PC-3 (cell line): ENCODE measurements around the gene GPD2. TPM values are rescaled to one million over a fixed set of nuclear protein-coding genes. Genes with fewer than 3 reads are reported as not detected.

Experiments
- ATAC-seq: fragments of 200-7000 bp; cut with Tn5 transposase; 2 replicates; pipeline ENCODE4 v1.9.1; 2020; ENCODE audit warnings: mild to moderate bottlenecking, moderate library complexity
- BruUV-seq: library from RNA; stranded (reverse); fragments of 400-500 nt; replicated peaks from 2 replicates; lab custom pipeline; 2021; lab: Mats Ljungman, UMichigan
- CTCF ChIA-PET: fragments of 300-600 bp; sonication (Branson Sonifier 250); formaldehyde crosslinking; loops from one replicate; lab custom pipeline; 2022; ENCODE audit warnings: antibody characterized with exemption; lab: Charles Lee
- POLR2A ChIA-PET: fragments of 300-600 bp; sonication (Branson Sonifier 250); formaldehyde crosslinking; loops from one replicate; lab custom pipeline; 2022; ENCODE audit warnings: antibody characterized with exemption; ENCODE audit not compliant: unreplicated experiment; lab: Charles Lee
- DNase-seq: peaks from one replicate; pipeline ENCODE4 v3.0.0-alpha.2; 2015
- H2AFZ ChIP-seq: fragments of 300-600 bp; sonication (generic); 2 replicates; pipeline ENCODE4 v1.6.0; 2016; ENCODE audit warnings: antibody characterized with exemption, low read length
- H3F3A ChIP-seq: fragments of 300-600 bp; sonication (generic); one replicate; pipeline ENCODE4 v1.6.0; 2017; ENCODE audit warnings: antibody characterized with exemption, low read length, control low read depth, mild to moderate bottlenecking; ENCODE audit not compliant: unreplicated experiment
- H3K27ac ChIP-seq: fragments of 300-600 bp; sonication (generic); 2 replicates; pipeline ENCODE4 v1.5.1; 2016; ENCODE audit warnings: mild to moderate bottlenecking, low read length
- H3K27me3 ChIP-seq: fragments of 300-600 bp; sonication (generic); 2 replicates; pipeline ENCODE4 v1.6.1; 2016; ENCODE audit warnings: low read length, mixed read lengths
- H3K36me3 ChIP-seq: fragments of 300-600 bp; sonication (generic); 2 replicates; pipeline ENCODE4 v1.6.1; 2016; ENCODE audit warnings: low read depth, mixed run types, low read length, mixed read lengths
- H3K4me1 ChIP-seq: fragments of 300-600 bp; sonication (generic); 2 replicates; pipeline ENCODE4 v1.5.1; 2016; ENCODE audit warnings: low read length; ENCODE audit not compliant: insufficient read depth
- H3K4me2 ChIP-seq: fragments of 300-600 bp; sonication (generic); 2 replicates; pipeline ENCODE4 v1.6.0; 2016; ENCODE audit warnings: low read length
- H3K4me3 ChIP-seq: fragments of 300-600 bp; sonication (generic); 2 replicates; pipeline ENCODE4 v1.5.1; 2016; ENCODE audit warnings: mild to moderate bottlenecking, low read length, mixed read lengths
- H3K79me2 ChIP-seq: fragments of 300-600 bp; sonication (generic); 2 replicates; pipeline ENCODE4 v1.6.1; 2017; ENCODE audit warnings: low read length, mixed read lengths
- H3K9ac ChIP-seq: fragments of 300-600 bp; sonication (generic); 2 replicates; pipeline ENCODE4 v1.6.0; 2016; ENCODE audit warnings: mild to moderate bottlenecking, low read length
- H3K9me2 ChIP-seq: fragments of 300-600 bp; sonication (generic); replicated peaks from 2 replicates; pipeline ENCODE4 v1.6.1; 2016; ENCODE audit warnings: mixed run types, low read length, mixed read lengths
- H3K9me3 ChIP-seq: fragments of 300-600 bp; sonication (generic); 2 replicates; pipeline ENCODE4 v1.6.1; 2016; ENCODE audit warnings: low read length, mixed read lengths
- H4K20me1 ChIP-seq: fragments of 300-600 bp; sonication (generic); 2 replicates; pipeline ENCODE4 v1.6.1; 2016; ENCODE audit warnings: low read length, mixed read lengths
- EZH2 ChIP-seq: fragments of 300-600 bp; sonication (generic); IDR thresholded peaks from one replicate; pipeline ENCODE4 v1.6.1; 2017; ENCODE audit warnings: antibody characterized with exemption, mild to moderate bottlenecking, low read length; ENCODE audit not compliant: unreplicated experiment
- EZH2phosphoT487 ChIP-seq: fragments of 300-600 bp; sonication (generic); IDR thresholded peaks from 2 replicates; pipeline ENCODE4 v1.6.1; 2018; ENCODE audit warnings: mild to moderate bottlenecking, antibody characterized with exemption, low read length, borderline replicate concordance
- intact Hi-C: fragments of 100-400 bp; cut with micrococcal nuclease; formaldehyde crosslinking; loops from 2 replicates; pipeline ENCODE4 v1.9.0; 2023
- total RNA-seq: library from RNA; depleted of rRNA; stranded (reverse); fragments of >200 nt; gene quantifications from 2 replicates; pipeline ENCODE4 v1.2.3, GENCODE V29; 2014
- TF ChIP-seq, protein P1 (sequence below): fragments of 300-600 bp; sonication (generic); conservative IDR thresholded peaks from 2 replicates; pipeline ENCODE4 v1.5.1; 2017; ENCODE audit warnings: antibody characterized with exemption, low read depth, mild to moderate bottlenecking, low read length

GPD2 gene
- total RNA-seq, 1 experiment from 2014 or later = 107 TPM

DNA sequence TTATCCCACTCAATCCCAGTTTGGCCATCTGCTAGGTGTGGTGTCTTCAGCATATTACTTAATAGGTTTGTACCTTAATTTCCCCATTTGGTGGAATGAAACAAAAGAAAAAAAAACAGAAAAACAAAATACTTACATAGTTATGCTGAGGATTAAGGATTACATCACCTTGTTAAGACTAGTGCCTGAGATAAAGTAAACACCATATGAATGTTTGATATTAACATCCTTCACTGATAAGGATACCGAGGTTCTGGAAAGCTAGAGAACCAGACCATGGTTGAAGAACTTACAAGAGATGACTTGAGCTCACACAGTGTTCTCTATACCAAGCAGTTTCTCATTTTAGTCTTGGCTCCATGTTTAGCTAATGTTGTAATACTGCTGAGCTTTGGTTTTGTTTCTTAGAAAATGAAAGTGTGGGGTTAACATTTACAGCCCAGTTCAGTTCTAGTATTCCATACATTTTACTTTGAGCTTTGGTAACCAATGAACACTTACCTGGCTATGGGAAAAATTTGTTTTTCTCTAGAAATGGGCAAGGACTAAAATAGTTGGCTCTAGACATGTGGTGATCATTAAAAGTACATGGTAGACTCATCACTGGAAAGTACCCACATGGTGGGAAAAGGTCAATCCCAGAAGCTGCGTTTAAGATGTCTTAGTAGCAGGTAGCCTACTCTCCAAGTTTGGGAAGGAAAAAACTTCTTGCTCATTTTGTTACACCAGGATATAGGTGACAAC lies 5.8 kb upstream of the GPD2 start:
- peak overlapping the region; percentile 54 for H3K4me2 ChIP-seq
- POLR2A ChIA-PET = no interaction called here

DNA sequence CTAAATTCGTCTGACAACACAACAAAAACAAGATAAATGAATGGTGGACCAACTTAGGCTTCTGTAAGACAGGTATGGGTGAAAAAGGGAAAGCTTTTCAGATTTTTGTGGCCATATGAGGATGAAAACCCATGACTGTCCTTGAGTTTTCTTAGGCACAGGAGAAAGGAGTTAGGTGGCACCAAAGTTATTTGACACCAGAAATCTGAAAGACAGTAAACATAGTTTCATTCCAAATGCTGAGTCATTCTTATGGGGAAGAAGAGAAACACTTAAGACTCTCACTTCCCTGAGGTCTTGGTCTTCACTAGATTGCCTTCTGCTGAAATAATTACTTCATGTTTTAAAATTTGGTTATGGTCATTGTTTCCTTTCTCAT lies 5.2 kb upstream of the GPD2 start:
- ATAC-seq (peak; percentile 57), DNase-seq (peak; percentile 90)
- Histone ChIP-seq H3K4me3 (peak overlapping the region; percentile 13; the same call in 1 of the 2 replicates), H3F3A (no peaks in the 10 kb centered on the region), H3K9me2 (no peaks in the 10 kb centered on the region), H3K79me2 (no peaks in the 10 kb centered on the region), H3K4me2 (peak overlapping the region; percentile 54), H3K9ac (peak overlapping the region; percentile 13), H3K36me3 (no peaks in the 10 kb centered on the region), H3K27me3 (no peaks in the 10 kb centered on the region), H3K27ac (peak overlapping the region; percentile 71), H4K20me1 (no peaks in the 10 kb centered on the region), H3K9me3 (no peaks in the 10 kb centered on the region), H3K4me1 (peaks cover 33% of the 10 kb centered on the region), H2AFZ (peak overlapping the region; percentile 24)
- no TSS peak for BruUV-seq
- POLR2A ChIA-PET = no interaction called here
- TF ChIP-seq EZH2 (no peak), EZH2phosphoT487 (no peak)
- TF ChIP-seq, protein P1, sequence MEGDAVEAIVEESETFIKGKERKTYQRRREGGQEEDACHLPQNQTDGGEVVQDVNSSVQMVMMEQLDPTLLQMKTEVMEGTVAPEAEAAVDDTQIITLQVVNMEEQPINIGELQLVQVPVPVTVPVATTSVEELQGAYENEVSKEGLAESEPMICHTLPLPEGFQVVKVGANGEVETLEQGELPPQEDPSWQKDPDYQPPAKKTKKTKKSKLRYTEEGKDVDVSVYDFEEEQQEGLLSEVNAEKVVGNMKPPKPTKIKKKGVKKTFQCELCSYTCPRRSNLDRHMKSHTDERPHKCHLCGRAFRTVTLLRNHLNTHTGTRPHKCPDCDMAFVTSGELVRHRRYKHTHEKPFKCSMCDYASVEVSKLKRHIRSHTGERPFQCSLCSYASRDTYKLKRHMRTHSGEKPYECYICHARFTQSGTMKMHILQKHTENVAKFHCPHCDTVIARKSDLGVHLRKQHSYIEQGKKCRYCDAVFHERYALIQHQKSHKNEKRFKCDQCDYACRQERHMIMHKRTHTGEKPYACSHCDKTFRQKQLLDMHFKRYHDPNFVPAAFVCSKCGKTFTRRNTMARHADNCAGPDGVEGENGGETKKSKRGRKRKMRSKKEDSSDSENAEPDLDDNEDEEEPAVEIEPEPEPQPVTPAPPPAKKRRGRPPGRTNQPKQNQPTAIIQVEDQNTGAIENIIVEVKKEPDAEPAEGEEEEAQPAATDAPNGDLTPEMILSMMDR = no peak
- intact Hi-C loops = loop anchor here (1.0 to 10.0 kb wide), 2 partner anchors 31 to 716 kb away; no protein-coding TSS in a partner anchor
- CTCF ChIA-PET = no interaction called here

More for the DNA sequence above, 5.8 kb upstream of the GPD2 start:
- peak overlapping the region; percentile 24 for H2AFZ ChIP-seq
- DNase-seq = no peak
- no peaks in the 10 kb centered on the region for H3K27me3 ChIP-seq
- H3K4me1 ChIP-seq = peaks cover 28% of the 10 kb centered on the region
- CTCF ChIA-PET = no interaction called here
- no peaks in the 10 kb centered on the region for H3K9me3 ChIP-seq
- peak overlapping the region; percentile 13; the same call in 1 of the 2 replicates for H3K4me3 ChIP-seq
- H3K79me2 ChIP-seq = no peaks in the 10 kb centered on the region
- H3F3A ChIP-seq = no peaks in the 10 kb centered on the region
- no peaks in the 10 kb centered on the region for H4K20me1 ChIP-seq
- peak overlapping the region; percentile 71 for H3K27ac ChIP-seq
- H3K9ac ChIP-seq = peak overlapping the region; percentile 8; the same call in 1 of the 2 replicates
- intact Hi-C loops = loop anchor here (10.0 kb wide), 1 partner anchor 716 kb away; no protein-coding TSS in a partner anchor
- TF ChIP-seq EZH2 = no peak
- TF ChIP-seq, protein P1 = no peak
- no peak for TF ChIP-seq EZH2phosphoT487
- no peaks in the 10 kb centered on the region for H3K36me3 ChIP-seq
- no peak for ATAC-seq
- BruUV-seq = no TSS peak
- H3K9me2 ChIP-seq = no peaks in the 10 kb centered on the region
